Hepatocyte (in vitro differentiated cells): Measurements from ENCODE around the gene ACOT4. TPM values are rescaled to one million over a fixed set of nuclear protein-coding genes. Genes with fewer than 3 reads are reported as not detected.
"Not testable (repeated sequence)": the region's sequence is repeated elsewhere in the genome, so short reads cannot be mapped to it uniquely, and the experiment has no call there.

Experiments
- DNase-seq: peaks from one replicate; pipeline ENCODE4 v3.0.0-alpha.2; 2016; ENCODE audit warnings: low spot score
- H2AFZ ChIP-seq: fragments of 200-600 bp; sonication (generic); 2 replicates; pipeline ENCODE4 v1.6.0; 2016; ENCODE audit warnings: antibody characterized with exemption, mild to moderate bottlenecking
- H3K27ac ChIP-seq: fragments of 200-600 bp; sonication (generic); 2 replicates; pipeline ENCODE4 v1.5.1; 2016; ENCODE audit warnings: mild to moderate bottlenecking
- H3K27me3 ChIP-seq: fragments of 200-600 bp; sonication (generic); 2 replicates; pipeline ENCODE4 v1.6.1; 2016
- H3K36me3 ChIP-seq: fragments of 200-600 bp; sonication (generic); replicated peaks from 2 replicates; pipeline ENCODE4 v1.5.1; 2016; ENCODE audit warnings: low read depth; ENCODE audit not compliant: insufficient read depth
- H3K4me1 ChIP-seq: fragments of 200-600 bp; sonication (generic); 2 replicates; pipeline ENCODE4 v1.5.1; 2016; ENCODE audit warnings: mild to moderate bottlenecking, moderate library complexity; ENCODE audit not compliant: insufficient read depth
- H3K4me2 ChIP-seq: fragments of 200-600 bp; sonication (generic); 2 replicates; pipeline ENCODE4 v1.6.0; 2016
- H3K4me3 ChIP-seq: fragments of 200-600 bp; sonication (generic); 2 replicates; pipeline ENCODE4 v1.5.1; 2016; ENCODE audit warnings: mild to moderate bottlenecking
- H3K79me2 ChIP-seq: fragments of 200-600 bp; sonication (generic); 2 replicates; pipeline ENCODE4 v1.6.0; 2017; ENCODE audit warnings: mild to moderate bottlenecking
- H3K9me2 ChIP-seq: fragments of 200-600 bp; sonication (generic); replicated peaks from 2 replicates; pipeline ENCODE4 v1.6.0; 2017; ENCODE audit warnings: mild to moderate bottlenecking; ENCODE audit not compliant: insufficient read depth
- H3K9me3 ChIP-seq: fragments of 200-600 bp; sonication (generic); 2 replicates; pipeline ENCODE4 v1.5.1; 2016; ENCODE audit warnings: low read depth, mild to moderate bottlenecking
- H4K20me1 ChIP-seq: fragments of 200-600 bp; sonication (generic); 2 replicates; pipeline ENCODE4 v1.6.0; 2016; ENCODE audit warnings: mild to moderate bottlenecking; ENCODE audit not compliant: insufficient read depth, poor library complexity, severe bottlenecking
- EZH2 ChIP-seq: fragments of 200-600 bp; sonication (generic); IDR thresholded peaks from 2 replicates; pipeline ENCODE4 v1.6.1; 2016; ENCODE audit warnings: antibody characterized with exemption, mild to moderate bottlenecking, borderline replicate concordance
- EZH2phosphoT487 ChIP-seq: fragments of 200-600 bp; sonication (generic); IDR thresholded peaks from one replicate; pipeline ENCODE4 v1.6.1; 2018; ENCODE audit warnings: antibody characterized with exemption, mild to moderate bottlenecking, low read depth, moderate library complexity; ENCODE audit not compliant: unreplicated experiment, severe bottlenecking
- WGBS: methylation state at CpG from one replicate; pipeline ENCODE4 v1.1.6; 2016; ENCODE audit warnings: low lambda C conversion rate; ENCODE audit errors: missing lambda C conversion rate; 5-methylcytosine and 5-hydroxymethylcytosine counted together
- polyA plus RNA-seq: library from polyadenylated mRNA; unstranded; fragments of >200 nt; fragmentation: Nextera tagmentation; extraction: Ambion mirVana; gene quantifications from 2 replicates; pipeline ENCODE4 v1.2.1, GENCODE V29; 2016
- total RNA-seq: library from RNA; depleted of rRNA; stranded (reverse); fragments of >200 nt; gene quantifications from 2 replicates; pipeline ENCODE4 v1.2.3, GENCODE V29; 2014
- TF ChIP-seq, protein P1 (sequence below): fragments of 200-600 bp; sonication (generic); IDR thresholded peaks from 2 replicates; pipeline ENCODE4 v1.5.1; 2016; ENCODE audit warnings: antibody characterized with exemption, mild to moderate bottlenecking; ENCODE audit not compliant: poor library complexity

Gene ACOT4, protein sequence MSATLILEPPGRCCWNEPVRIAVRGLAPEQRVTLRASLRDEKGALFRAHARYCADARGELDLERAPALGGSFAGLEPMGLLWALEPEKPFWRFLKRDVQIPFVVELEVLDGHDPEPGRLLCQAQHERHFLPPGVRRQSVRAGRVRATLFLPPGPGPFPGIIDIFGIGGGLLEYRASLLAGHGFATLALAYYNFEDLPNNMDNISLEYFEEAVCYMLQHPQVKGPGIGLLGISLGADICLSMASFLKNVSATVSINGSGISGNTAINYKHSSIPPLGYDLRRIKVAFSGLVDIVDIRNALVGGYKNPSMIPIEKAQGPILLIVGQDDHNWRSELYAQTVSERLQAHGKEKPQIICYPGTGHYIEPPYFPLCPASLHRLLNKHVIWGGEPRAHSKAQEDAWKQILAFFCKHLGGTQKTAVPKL
- total RNA-seq (2.5 and 2.8 TPM in 2 replicates), polyA plus RNA-seq (2.1 and 2.4 TPM in 2 replicates)

DNA sequence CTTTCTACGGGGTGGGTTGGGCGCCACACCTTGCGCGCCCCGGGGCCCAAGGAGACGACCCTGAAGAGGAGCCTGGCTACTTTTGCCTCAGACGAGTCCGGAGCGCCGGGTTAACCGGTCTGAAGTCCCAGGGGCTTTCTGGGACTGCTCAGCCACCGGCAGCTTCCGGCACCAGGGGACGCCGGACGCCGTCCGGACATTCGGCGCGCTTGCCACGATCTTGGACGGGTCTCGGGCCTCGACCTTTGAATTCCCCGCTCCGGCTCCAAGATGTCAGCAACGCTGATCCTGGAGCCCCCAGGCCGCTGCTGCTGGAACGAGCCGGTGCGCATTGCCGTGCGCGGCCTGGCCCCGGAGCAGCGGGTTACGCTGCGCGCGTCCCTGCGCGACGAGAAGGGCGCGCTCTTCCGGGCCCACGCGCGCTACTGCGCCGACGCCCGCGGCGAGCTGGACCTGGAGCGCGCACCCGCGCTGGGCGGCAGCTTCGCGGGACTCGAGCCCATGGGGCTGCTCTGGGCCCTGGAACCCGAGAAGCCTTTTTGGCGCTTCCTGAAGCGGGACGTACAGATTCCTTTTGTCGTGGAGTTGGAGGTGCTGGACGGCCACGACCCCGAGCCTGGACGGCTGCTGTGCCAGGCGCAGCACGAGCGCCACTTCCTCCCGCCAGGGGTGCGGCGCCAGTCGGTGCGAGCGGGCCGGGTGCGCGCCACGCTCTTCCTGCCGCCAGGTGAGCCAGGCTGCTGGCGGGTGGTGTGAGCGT lies at the start of gene ACOT4:
TSS of gene ACOT4 (plus strand) at position 184 of the 760 bp plus-strand sequence. CDS start at position 271, 87 bp downstream.
- WGBS, result 14% methylated on average over 85 of the region's 89 CpGs
- TF ChIP-seq EZH2, result no peak
- TF ChIP-seq, protein P1, sequence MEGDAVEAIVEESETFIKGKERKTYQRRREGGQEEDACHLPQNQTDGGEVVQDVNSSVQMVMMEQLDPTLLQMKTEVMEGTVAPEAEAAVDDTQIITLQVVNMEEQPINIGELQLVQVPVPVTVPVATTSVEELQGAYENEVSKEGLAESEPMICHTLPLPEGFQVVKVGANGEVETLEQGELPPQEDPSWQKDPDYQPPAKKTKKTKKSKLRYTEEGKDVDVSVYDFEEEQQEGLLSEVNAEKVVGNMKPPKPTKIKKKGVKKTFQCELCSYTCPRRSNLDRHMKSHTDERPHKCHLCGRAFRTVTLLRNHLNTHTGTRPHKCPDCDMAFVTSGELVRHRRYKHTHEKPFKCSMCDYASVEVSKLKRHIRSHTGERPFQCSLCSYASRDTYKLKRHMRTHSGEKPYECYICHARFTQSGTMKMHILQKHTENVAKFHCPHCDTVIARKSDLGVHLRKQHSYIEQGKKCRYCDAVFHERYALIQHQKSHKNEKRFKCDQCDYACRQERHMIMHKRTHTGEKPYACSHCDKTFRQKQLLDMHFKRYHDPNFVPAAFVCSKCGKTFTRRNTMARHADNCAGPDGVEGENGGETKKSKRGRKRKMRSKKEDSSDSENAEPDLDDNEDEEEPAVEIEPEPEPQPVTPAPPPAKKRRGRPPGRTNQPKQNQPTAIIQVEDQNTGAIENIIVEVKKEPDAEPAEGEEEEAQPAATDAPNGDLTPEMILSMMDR, result no peak
- TF ChIP-seq EZH2phosphoT487, result no peak
- H2AFZ ChIP-seq, result peak within 1 kb of the TSS; percentile 93
- H3K4me2 ChIP-seq, result peak within 1 kb of the TSS; percentile 94
- H3K79me2 ChIP-seq, result no peaks in the 10 kb centered on the region
- H3K36me3 ChIP-seq, result no peaks in the 10 kb centered on the region
- no peaks in the 10 kb centered on the region for H3K9me3 ChIP-seq
- no peaks in the 10 kb centered on the region for H3K4me1 ChIP-seq
- DNase-seq, result peak; percentile 63
- peak within 1 kb of the TSS; percentile 44 for H3K4me3 ChIP-seq
- H3K27ac ChIP-seq, result no peak within 1 kb of the TSS
- H3K27me3 ChIP-seq, result no peaks in the 10 kb centered on the region
- H3K9me2 ChIP-seq, result no peaks in the 10 kb centered on the region
- no peaks in the 10 kb centered on the region for H4K20me1 ChIP-seq

DNA sequence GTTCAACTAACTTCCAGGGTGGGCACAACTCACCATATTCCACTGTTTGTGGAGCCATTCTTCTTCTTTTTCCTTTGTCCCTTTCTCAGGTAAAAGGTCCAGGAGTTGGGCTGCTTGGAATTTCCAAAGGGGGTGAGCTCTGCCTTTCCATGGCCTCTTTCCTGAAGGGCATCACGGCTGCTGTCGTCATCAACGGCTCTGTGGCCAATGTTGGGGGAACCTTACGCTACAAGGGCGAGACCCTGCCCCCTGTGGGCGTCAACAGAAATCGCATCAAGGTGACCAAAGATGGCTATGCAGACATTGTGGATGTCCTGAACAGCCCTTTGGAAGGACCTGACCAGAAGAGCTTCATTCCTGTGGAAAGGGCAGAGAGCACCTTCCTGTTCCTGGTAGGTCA lies 48.7 kb upstream of the ACOT4 start:
- not testable (repeated sequence) for H3K4me1 ChIP-seq, H3K4me2 ChIP-seq, H3K4me3 ChIP-seq, H3K9me3 ChIP-seq, H2AFZ ChIP-seq, H3K9me2 ChIP-seq, DNase-seq, H4K20me1 ChIP-seq, H3K27ac ChIP-seq, H3K36me3 ChIP-seq, H3K79me2 ChIP-seq, H3K27me3 ChIP-seq
- 79% methylated on average over 7 of the region's 7 CpGs for WGBS

DNA sequence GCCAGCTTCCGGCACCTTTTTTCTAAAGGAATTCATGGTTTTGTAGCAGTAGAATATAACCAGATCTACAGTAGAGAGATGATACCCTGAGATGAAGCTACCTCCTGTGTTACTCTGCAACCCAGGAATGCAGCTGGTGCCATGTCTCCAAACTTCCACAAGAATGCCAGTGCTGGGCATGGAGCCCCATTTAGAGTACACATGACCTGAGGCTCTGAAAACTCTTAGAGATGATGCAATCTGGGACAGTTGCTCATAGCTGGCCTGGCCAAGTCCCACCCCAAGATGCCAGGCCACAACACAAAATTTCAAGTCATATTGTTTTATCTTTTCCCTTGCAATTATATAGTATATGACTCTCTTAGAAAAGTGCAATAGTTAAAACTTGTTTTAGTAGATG lies 46.3 kb upstream of the ACOT4 start:
- H2AFZ ChIP-seq, DNase-seq, H3K9me2 ChIP-seq, H3K79me2 ChIP-seq, H3K4me2 ChIP-seq, H3K4me3 ChIP-seq, H4K20me1 ChIP-seq, H3K36me3 ChIP-seq, H3K4me1 ChIP-seq, H3K27me3 ChIP-seq, H3K9me3 ChIP-seq, H3K27ac ChIP-seq: not testable (repeated sequence)
- 100% methylated on average over 1 of the region's 1 CpG for WGBS

DNA sequence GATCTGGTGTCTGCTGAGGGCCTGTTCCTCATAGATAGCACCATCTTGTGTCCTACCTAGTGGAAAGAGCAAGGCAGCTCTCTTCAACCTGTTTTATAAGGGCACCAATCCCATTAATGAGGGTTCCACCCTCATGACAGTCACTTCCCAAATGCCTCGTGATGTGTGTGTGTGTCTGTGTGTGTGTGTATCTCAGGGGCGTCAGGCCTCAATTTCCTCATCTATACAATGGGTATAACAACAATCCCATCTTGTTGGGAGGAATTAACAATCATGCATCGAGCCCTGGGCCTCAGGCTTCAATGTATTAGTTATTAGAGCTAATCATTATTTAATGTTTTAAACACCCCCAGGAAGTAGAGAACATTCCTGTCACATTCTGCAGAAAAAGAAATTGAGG lies 42.6 kb upstream of the ACOT4 start:
- DNase-seq, H3K27ac ChIP-seq, H3K27me3 ChIP-seq, H3K9me2 ChIP-seq, H3K4me1 ChIP-seq, H2AFZ ChIP-seq, H3K9me3 ChIP-seq, H4K20me1 ChIP-seq, H3K4me2 ChIP-seq, H3K4me3 ChIP-seq, H3K36me3 ChIP-seq, H3K79me2 ChIP-seq: not testable (repeated sequence)
- WGBS, result 86% methylated on average over 3 of the region's 3 CpGs

DNA sequence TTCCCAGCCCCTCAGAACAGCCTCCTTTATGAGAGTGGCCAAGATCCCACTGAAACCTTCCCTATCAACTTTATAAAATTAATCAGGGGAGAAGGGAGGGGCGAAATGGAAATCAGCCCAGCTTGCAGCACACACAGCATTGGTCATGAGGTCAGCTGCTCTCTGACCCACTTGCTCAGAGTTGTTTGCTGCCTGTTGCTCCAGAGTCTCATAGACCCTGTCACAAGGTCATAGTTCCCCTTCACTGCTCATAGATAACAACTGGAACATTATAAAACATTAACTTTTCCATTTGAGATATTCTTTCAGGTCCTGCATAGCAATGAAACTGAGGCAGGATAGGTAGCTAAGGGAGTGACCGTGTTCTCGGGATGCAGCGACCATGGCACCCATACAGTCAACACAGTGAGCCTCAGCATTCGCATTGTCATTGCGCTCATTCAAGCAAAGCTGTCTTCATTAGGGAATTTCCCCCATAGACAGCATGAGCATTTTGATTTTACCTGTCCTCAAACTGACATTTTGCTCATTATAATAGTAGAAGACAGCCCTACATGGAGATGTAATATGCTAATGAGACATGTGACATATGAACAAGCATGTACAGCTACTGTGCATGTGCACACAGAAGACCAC lies 41.7 kb upstream of the ACOT4 start:
- H3K27me3 ChIP-seq, result not testable (repeated sequence)

More for the DNA sequence above, 41.7 kb upstream of the ACOT4 start:
- not testable (repeated sequence) for H3K27ac ChIP-seq, H4K20me1 ChIP-seq, H3K4me3 ChIP-seq, H3K36me3 ChIP-seq, H3K4me2 ChIP-seq, H3K9me3 ChIP-seq, H3K4me1 ChIP-seq, H3K9me2 ChIP-seq, DNase-seq, H2AFZ ChIP-seq, H3K79me2 ChIP-seq
- WGBS, result 84% methylated on average over 5 of the region's 6 CpGs
